Measurements from ENCODE around the gene GPX7.
"Not testable (repeated sequence)": the region's sequence is repeated elsewhere in the genome, so short reads cannot be mapped to it uniquely, and the experiment has no call there.

DNA sequence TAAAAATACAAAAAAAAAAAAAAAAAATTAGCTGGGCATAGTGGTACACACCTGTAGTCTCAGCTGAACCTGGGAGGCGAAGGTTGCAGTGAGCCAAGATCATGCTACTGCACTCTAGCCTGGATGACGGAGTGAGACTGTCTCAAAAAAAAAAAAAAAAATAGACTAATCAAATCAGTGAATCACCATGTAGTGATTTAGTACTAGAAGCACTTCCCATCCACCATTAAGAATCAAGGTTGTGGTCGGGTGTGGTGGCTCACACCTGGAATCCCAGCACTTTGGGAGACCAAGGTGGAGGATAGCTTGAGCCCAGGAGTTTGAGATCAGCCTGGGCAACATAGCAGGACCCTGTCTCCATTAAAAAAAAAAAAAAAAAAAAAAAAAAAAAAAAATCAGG is 24.1 kb upstream of the GPX7 start:
- TF ChIP-seq, protein P1, sequence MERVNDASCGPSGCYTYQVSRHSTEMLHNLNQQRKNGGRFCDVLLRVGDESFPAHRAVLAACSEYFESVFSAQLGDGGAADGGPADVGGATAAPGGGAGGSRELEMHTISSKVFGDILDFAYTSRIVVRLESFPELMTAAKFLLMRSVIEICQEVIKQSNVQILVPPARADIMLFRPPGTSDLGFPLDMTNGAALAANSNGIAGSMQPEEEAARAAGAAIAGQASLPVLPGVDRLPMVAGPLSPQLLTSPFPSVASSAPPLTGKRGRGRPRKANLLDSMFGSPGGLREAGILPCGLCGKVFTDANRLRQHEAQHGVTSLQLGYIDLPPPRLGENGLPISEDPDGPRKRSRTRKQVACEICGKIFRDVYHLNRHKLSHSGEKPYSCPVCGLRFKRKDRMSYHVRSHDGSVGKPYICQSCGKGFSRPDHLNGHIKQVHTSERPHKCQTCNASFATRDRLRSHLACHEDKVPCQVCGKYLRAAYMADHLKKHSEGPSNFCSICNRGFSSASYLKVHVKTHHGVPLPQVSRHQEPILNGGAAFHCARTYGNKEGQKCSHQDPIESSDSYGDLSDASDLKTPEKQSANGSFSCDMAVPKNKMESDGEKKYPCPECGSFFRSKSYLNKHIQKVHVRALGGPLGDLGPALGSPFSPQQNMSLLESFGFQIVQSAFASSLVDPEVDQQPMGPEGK (CRISPR knock-in tag; IDR thresholded peaks at IDR 0.05; ENCODE audit: borderline replicate concordance), result not testable (repeated sequence)
- TF ChIP-seq, protein P2, sequence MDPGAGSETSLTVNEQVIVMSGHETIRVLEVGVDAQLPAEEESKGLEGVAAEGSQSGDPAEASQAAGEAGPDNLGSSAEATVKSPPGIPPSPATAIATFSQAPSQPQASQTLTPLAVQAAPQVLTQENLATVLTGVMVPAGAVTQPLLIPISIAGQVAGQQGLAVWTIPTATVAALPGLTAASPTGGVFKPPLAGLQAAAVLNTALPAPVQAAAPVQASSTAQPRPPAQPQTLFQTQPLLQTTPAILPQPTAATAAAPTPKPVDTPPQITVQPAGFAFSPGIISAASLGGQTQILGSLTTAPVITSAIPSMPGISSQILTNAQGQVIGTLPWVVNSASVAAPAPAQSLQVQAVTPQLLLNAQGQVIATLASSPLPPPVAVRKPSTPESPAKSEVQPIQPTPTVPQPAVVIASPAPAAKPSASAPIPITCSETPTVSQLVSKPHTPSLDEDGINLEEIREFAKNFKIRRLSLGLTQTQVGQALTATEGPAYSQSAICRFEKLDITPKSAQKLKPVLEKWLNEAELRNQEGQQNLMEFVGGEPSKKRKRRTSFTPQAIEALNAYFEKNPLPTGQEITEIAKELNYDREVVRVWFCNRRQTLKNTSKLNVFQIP (CRISPR knock-in tag; IDR thresholded peaks at IDR 0.05; ENCODE audit: borderline replicate concordance, low read depth), result not testable (repeated sequence)
- TF ChIP-seq ZFP3 (CRISPR knock-in tag; IDR thresholded peaks at IDR 0.05); TOX (CRISPR knock-in tag; IDR thresholded peaks at IDR 0.05; ENCODE audit: borderline replicate concordance); OSR1 (CRISPR knock-in tag; IDR thresholded peaks at IDR 0.05); ZNF565 (CRISPR knock-in tag; conservative IDR thresholded peaks at IDR 0.05; ENCODE audit: low read depth); PPARA (CRISPR knock-in tag; IDR thresholded peaks at IDR 0.05; ENCODE audit: borderline replicate concordance); SNAI2 (CRISPR knock-in tag; IDR thresholded peaks at IDR 0.05); ISL1 (CRISPR knock-in tag; IDR thresholded peaks at IDR 0.05); ESRRG (CRISPR knock-in tag; IDR thresholded peaks at IDR 0.05); ARNTL (CRISPR knock-in tag; IDR thresholded peaks at IDR 0.05; ENCODE audit: borderline replicate concordance, low read depth); BACH2 (CRISPR knock-in tag; IDR thresholded peaks at IDR 0.05; ENCODE audit: borderline replicate concordance): not testable (repeated sequence)
